ENCODE data around the gene EIF2AK2.

EIF2AK2 gene

DNA sequence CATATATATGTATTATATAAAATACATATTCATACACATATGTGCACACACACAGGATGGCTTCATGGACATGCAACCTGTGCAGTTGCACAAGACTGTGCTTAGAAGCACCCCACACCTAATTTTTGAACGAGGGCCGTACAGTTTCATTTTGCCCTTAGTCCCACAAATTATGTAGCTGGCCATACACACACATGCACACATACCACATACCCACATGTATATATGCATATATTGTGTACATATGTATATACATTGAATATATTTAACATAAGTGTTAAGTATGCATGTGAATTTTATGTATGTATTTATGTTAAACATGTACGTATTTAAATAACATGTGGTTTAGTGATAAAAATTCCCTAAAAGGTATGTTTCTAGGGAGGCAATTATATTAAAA, 54.2 kb downstream of the EIF2AK2 start:
- no peak for DNase-seq (ENCODE audit: low read depth in 2 of 2, low spot score in 1 of 2)

- DNase-seq (ENCODE audit: low read depth in 2 of 2, low spot score in 1 of 2), result no peak
Observed at GRCh38 chr2:37100054-37100453, 56.7 kb downstream of the EIF2AK2 start.

- no peak for DNase-seq (ENCODE audit: low read depth in 2 of 2, low spot score in 1 of 2)
Observed at GRCh38 chr2:37098416-37099118, 58.2 kb downstream of the EIF2AK2 start.

DNA sequence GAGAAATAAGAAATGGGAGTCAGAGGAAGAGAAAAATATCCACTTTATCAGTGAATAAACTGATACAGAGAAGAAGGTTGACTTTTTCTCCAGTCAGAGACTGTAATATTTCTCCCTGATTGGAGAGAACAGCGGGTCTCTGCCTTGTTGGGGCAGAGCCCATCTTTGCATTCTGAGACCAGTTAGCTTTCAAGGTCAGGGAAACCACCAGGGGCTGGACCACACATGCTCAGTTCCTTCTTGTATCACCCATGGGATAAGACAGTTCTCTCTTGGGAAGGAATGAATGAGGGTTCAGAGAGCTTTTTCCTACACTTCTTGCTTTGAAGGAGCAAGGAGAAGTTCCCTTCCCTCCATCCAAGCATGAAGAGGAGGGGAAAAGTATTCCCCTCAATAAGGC, 60.2 kb downstream of the EIF2AK2 start:
- DNase-seq (ENCODE audit: low read depth in 2 of 2, low spot score in 1 of 2), result no peak

DNA sequence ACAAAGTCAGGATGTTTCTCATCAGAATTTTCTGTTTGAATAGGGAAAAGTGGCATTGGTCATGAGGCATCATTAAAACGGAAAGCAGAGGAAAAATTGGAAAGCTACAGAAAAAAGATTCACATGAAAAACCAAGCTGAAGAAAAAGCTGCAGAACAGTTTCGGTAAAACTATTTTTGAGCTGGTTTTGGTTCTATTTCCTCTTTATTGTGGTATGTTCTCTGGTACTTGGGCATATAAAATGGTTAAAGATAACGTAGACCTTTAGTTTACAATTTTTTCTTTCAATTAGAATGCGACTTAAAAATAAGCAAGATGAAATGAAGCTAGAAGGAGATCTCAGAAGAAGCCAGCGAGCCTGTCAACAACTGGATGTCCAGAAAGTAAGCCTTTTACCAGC, 64.9 kb downstream of the EIF2AK2 start:
- no peak for DNase-seq (ENCODE audit: low read depth in 2 of 2, low spot score in 1 of 2)

- DNase-seq (ENCODE audit: low read depth in 2 of 2, low spot score in 1 of 2), result no peak
Observed at GRCh38 chr2:37090019-37090477, 66.7 kb downstream of the EIF2AK2 start.

DNA sequence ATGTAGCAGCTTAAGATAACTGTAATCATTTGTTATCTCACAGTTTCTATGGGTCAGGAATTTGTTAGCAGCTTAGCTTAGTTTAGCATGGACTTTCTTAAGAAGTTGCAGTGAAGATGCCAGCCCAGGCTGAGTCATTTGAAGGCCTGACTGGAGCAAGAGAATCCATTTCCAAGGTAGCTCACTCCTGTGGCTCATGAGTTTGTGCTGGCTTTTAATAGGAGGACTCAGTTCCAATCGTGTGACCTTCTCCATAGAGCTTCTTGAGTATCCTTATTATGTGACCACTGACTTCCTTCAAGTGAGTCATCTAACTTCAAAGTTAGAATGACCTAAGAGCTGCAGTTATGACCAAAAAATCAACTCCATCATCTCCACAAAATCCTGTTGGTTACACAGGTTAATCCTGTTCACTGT, 71.0 kb downstream of the EIF2AK2 start:
- DNase-seq (ENCODE audit: low read depth in 2 of 2, low spot score in 1 of 2), result no peak

- DNase-seq (ENCODE audit: low read depth in 2 of 2, low spot score in 1 of 2), result no peak
Observed at GRCh38 chr2:37084797-37085196, 72.0 kb downstream of the EIF2AK2 start.

DNA sequence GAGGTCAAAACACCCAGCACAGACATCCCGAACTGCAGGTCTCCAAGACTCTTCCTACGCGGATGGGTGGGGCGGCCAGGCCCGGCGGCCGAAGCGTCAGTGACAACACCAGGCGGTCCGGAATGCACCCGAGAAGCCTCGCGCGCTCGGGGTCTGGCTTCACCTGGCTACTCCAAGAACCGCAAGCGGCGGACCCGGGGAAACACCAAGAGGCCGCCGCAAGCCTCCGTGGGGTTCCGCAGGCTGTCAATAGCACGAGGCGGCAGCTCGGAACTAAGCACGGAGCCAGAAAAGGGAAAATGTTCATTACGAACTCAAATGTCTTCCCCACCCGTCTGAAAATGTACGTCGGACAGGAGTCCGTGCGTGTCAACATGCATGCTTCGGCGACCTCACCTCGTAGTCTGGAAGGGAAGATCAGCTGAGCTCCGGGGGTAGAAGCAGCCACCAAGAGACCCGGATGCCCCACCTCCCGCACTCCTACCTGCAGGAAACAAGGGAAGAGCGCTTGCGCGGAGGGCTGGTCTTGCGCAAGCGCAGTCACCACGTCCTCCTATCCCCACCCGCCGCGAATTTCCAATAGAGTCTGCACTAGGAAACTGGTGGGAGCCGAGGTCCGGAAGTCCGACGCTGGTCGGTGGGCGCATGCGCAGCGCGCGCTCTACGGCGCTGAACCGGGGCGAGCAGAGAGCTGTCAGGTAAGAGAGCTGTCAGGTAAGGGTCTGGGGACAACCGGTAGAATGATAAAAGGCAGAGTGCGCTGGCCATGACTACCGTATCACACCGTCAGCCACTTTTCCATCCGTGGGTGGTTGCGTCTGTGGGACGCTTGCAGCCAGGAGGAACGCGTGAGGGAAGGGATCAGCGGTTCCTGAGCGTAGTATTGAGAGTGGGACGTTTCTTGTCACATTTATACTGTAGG, 72.6 kb downstream of the EIF2AK2 start, which contains the start of the genes GPATCH11 and HEATR5B:
Gene GPATCH11 (plus strand): TSS at position 646 of the 922 bp plus-strand sequence. CDS start 3,864 bp downstream, outside the sequence.
Gene HEATR5B (minus strand): TSS at position 500 of the 922 bp plus-strand sequence. CDS start 958 bp downstream, outside the sequence.
- DNase-seq (ENCODE audit: low read depth in 2 of 2, low spot score in 1 of 2), result peak; percentile 73 to 86

GRCh38 chr2:37080689-37081088, 76.1 kb downstream of the EIF2AK2 start:
- DNase-seq (ENCODE audit: low read depth in 2 of 2, low spot score in 1 of 2), result no peak

DNA sequence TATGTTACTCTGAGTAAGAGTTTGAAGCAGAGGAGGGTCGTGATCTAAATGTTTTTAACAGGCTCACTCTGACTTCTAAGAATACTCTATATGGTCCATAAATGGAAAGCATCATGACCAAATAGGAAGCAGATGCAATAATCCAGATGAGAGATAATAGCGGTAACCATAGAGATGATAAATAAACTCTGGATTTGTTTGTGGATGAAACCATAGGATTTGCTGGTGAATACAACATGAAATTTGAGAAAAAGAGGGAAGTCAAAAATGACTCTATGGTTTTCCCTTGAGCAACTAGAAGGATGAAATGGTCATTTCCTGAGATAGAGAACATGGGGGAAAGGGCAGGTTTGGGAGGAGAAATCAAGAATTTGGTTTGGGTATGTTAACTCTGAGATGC, 76.5 kb downstream of the EIF2AK2 start:
- DNase-seq (ENCODE audit: low read depth in 2 of 2, low spot score in 1 of 2), result no peak

DNA sequence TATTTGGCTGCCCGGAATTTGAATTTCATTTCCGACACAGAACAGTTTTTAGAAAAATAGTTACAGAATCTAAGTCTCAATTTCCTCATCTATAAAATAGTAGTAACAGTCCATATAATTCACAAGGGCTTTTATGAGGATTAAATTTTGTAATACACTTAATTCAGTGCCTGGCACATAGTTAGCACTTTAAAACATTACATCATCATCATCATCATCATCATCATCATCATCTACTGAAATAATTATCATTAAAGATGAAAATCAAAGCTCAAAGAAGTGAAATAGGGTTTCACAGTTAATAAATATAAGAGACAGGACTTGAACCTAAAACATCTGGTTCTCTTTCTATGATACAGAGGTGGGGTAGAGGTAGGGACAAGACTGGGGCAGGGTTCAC, 85.8 kb downstream of the EIF2AK2 start:
- no peak for DNase-seq (ENCODE audit: low read depth in 2 of 2, low spot score in 1 of 2)

- no peak for DNase-seq (ENCODE audit: low read depth in 2 of 2, low spot score in 1 of 2)
Observed at GRCh38 chr2:37068686-37069085, 88.1 kb downstream of the EIF2AK2 start.

DNA sequence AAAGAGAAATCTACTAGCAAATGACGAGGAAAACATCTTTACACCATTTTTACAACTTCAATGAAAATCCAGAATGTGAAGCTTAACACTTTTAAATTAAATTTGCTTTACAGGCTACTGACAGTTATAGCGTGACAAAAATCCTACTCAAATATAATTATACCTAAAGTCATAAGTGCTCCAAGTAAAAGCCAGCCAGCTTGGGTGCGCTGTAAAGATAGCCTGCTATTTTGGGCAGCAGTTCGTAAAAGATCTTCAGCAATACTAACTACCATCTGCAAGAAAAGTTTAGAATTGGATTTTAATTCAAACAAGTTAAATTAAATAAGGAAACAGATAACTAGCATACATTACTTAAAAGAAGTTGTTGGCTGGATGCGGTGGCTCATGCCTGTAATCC, 95.0 kb downstream of the EIF2AK2 start:
- no peak for DNase-seq (ENCODE audit: low read depth in 2 of 2, low spot score in 1 of 2)

DNA sequence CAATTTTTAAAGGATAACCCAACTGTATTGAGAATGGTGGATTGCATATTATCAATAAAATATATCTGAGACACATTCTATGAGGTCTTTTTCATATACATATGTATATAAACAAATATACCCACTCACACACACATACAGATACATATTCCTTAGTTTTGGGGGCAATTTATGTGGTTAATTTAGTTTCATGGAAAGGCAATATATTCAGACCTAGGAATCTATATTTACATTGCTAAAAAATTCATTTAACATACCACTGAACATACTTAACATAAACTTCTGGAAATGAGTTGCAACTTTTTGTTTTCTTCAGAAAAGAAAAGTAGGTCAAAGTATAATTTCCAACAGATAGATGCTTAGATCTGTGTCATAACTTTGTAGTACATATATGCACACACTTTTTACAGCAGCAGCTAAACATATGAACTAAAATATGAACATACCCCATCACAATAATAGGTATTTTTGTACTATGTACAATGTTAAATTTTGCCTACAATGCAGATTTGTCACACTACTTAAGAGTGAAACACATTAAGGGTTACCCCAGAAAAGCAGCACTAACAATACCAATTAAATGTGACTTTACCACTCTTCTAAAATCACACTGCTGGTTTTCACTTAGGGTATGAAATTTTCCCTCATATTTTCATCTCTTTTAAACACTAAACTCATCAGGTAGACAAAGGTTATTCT, 95.6 kb downstream of the EIF2AK2 start:
- no peak for DNase-seq (ENCODE audit: low read depth in 2 of 2, low spot score in 1 of 2)

GRCh38 chr2:37060446-37060845, 96.3 kb downstream of the EIF2AK2 start:
- no peak for DNase-seq (ENCODE audit: low read depth in 2 of 2, low spot score in 1 of 2)

DNA sequence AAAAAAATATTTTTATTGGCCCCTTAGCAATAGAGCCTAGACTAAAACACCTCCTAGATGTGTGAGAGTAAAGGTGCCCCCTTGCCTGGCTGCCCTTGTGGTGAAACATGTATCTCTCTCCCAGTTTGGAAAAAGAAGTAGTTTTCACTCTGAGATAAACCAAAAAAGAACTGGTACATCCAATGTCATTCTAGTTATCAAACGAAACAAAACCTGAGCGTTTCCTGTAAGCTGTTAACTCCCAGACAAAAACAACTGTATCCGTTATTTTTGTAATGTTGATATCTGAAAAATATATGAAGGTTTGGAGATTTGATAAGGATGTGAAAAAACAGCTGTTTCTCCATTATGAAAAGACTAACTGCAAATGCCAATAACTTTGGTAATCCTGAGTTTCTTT, 96.9 kb downstream of the EIF2AK2 start:
- no peak for DNase-seq (ENCODE audit: low read depth in 2 of 2, low spot score in 1 of 2)

GRCh38 chr2:37052600-37053332, 104.0 kb downstream of the EIF2AK2 start:
- DNase-seq (ENCODE audit: low read depth in 2 of 2, low spot score in 1 of 2), result no peak

Data from stimulated activated CD8-positive, alpha-beta memory T cell treated with anti-CD3 and anti-CD28 coated beads, Interleukin-4, amount 100 ng/mL, for 4 hours (primary cell).